ENCODE measurements around the gene BCL2A1. TPM values are rescaled to one million over a fixed set of nuclear protein-coding genes. Genes with fewer than 3 reads are reported as not detected.
"Not testable (repeated sequence)": the region's sequence is repeated elsewhere in the genome, so short reads cannot be mapped to it uniquely, and the experiment has no call there.

The BCL2A1 gene
- total RNA-seq: 1 to 10 TPM in 4 of 6 donors, under 1 TPM in 1, not detected in 1; 0.20 to 5.2 (median 1.4) TPM
- under 1 TPM; 0.77 to 0.84 TPM for polyA plus RNA-seq

- intact Hi-C loops (cut with DNase I): no loop called here
- ATAC-seq: peak in 2 of 4 donors; percentile 77 to 79
- Histone ChIP-seq H3K36me3 (no peaks in the 10 kb centered on the region), H3K4me1 (no peaks in the 10 kb centered on the region), H3K27me3 (no peaks in the 10 kb centered on the region), H3K4me3 (no peak within 1 kb of the TSS), H3K9me3 (no peaks in the 10 kb centered on the region), H3K27ac (peak within 1 kb of the TSS in 2 of 4 donors; percentile 4 to 21)
- FAIRE-seq: no peak
- WGBS, 2 donors: 54 to 59% methylated on average over 11 of the region's 11 CpGs
- no peak for TF ChIP-seq CTCF (IDR thresholded peaks at IDR 0.05)
- no peak for DNase-seq
Measured at GRCh38 chr15:79970624-79971434, at the start of gene BCL2A1. TSS of gene BCL2A1 (minus strand) at chr15:79971196. CDS start at chr15:79971119, 77 bp downstream.

GRCh38 chr15:80020731-80021130 is 49.7 kb upstream of the BCL2A1 start:
- 72 to 77% methylated on average over 3 of the region's 3 CpGs for WGBS, 2 donors
- H3K27me3 ChIP-seq: no peaks in the 10 kb centered on the region
- FAIRE-seq: no peak

GRCh38 chr15:80020149-80020548 is 49.2 kb upstream of the BCL2A1 start:
- H3K4me3 ChIP-seq; ATAC-seq; H3K36me3 ChIP-seq; H3K27me3 ChIP-seq; FAIRE-seq; H3K4me1 ChIP-seq; H3K27ac ChIP-seq; intact Hi-C loops (cut with DNase I); H3K9me3 ChIP-seq; DNase-seq: not testable (repeated sequence)
- 86 to 96% methylated on average over 6 of the region's 6 CpGs for WGBS, 2 donors

More at GRCh38 chr15:80020731-80021130, 49.7 kb upstream of the BCL2A1 start:
- Histone ChIP-seq H3K4me3 (no peak overlapping the region), H3K4me1 (no peaks in the 10 kb centered on the region), H3K9me3 (no peaks in the 10 kb centered on the region), H3K36me3 (no peaks in the 10 kb centered on the region), H3K27ac (no peak overlapping the region)
- intact Hi-C loops (cut with DNase I): no loop called here
- TF ChIP-seq CTCF (IDR thresholded peaks at IDR 0.05): no peak
- no peak for ATAC-seq
- no peak for DNase-seq

- H3K4me3 ChIP-seq: no peak overlapping the region
- no peaks in the 10 kb centered on the region for H3K36me3 ChIP-seq
- no peaks in the 10 kb centered on the region for H3K9me3 ChIP-seq
- FAIRE-seq (no peak), DNase-seq (no peak), ATAC-seq (no peak)
- intact Hi-C loops (cut with DNase I): no loop called here
- H3K4me1 ChIP-seq: no peaks in the 10 kb centered on the region
- H3K27me3 ChIP-seq: no peaks in the 10 kb centered on the region
- no peak for TF ChIP-seq CTCF (IDR thresholded peaks at IDR 0.05)
- WGBS, 2 donors: 81 to 89% methylated on average over 8 of the region's 8 CpGs
- H3K27ac ChIP-seq: no peak overlapping the region
Measured at GRCh38 chr15:80019168-80019745, 48.3 kb upstream of the BCL2A1 start.

- DNase-seq; H3K27ac ChIP-seq; H3K27me3 ChIP-seq; FAIRE-seq; H3K4me3 ChIP-seq; ATAC-seq; intact Hi-C loops (cut with DNase I); H3K4me1 ChIP-seq; H3K9me3 ChIP-seq; H3K36me3 ChIP-seq: not testable (repeated sequence)
- 66 to 75% methylated on average over 8 of the region's 8 CpGs for WGBS, 2 donors
Measured at GRCh38 chr15:80017139-80017538, 46.1 kb upstream of the BCL2A1 start.

GRCh38 chr15:80016506-80016905 is 45.5 kb upstream of the BCL2A1 start:
- intact Hi-C loops (cut with DNase I); H3K27ac ChIP-seq; H3K27me3 ChIP-seq; H3K36me3 ChIP-seq; FAIRE-seq; H3K9me3 ChIP-seq; ATAC-seq; H3K4me1 ChIP-seq; DNase-seq; H3K4me3 ChIP-seq: not testable (repeated sequence)
- 97% methylated on average over 27 of the region's 27 CpGs for WGBS, 2 donors
